ENCODE measurements around the gene ACOX1.

The ACOX1 gene

GRCh38 chr17:76018340-76018680 lies 39.3 kb upstream of the ACOX1 start:
- no peak for TF ChIP-seq TAF1 (IDR thresholded peaks at IDR 0.05; ENCODE audit: borderline replicate concordance, low read depth, low read length)
- TF ChIP-seq POLR2A (IDR thresholded peaks at IDR 0.05; ENCODE audit: low read depth, low read length), result no peak
- no peak for TF ChIP-seq POLR2AphosphoS5 (IDR thresholded peaks at IDR 0.05; ENCODE audit: low read depth, low read length)
- FAIRE-seq (no peak), DNase-seq (ENCODE audit: insufficient read length) (no peak)

GRCh38 chr17:76017481-76018339 lies 38.7 kb upstream of the ACOX1 start:
- no peak for DNase-seq (ENCODE audit: insufficient read length)
- no peak for FAIRE-seq
- no peak for TF ChIP-seq POLR2AphosphoS5 (IDR thresholded peaks at IDR 0.05; ENCODE audit: low read depth, low read length)
- TF ChIP-seq POLR2A (IDR thresholded peaks at IDR 0.05; ENCODE audit: low read depth, low read length), result no peak
- no peak for TF ChIP-seq TAF1 (IDR thresholded peaks at IDR 0.05; ENCODE audit: borderline replicate concordance, low read depth, low read length)

- DNase-seq (ENCODE audit: insufficient read length) (no peak), FAIRE-seq (no peak)
- TF ChIP-seq TAF1 (IDR thresholded peaks at IDR 0.05; ENCODE audit: borderline replicate concordance, low read depth, low read length), result no peak
- TF ChIP-seq POLR2A (IDR thresholded peaks at IDR 0.05; ENCODE audit: low read depth, low read length), result no peak
- no peak for TF ChIP-seq POLR2AphosphoS5 (IDR thresholded peaks at IDR 0.05; ENCODE audit: low read depth, low read length)
These were observed 35.9 kb upstream of the ACOX1 start for GRCh38 chr17:76014925-76015261.

GRCh38 chr17:76014100-76014924 lies 35.3 kb upstream of the ACOX1 start:
- DNase-seq (ENCODE audit: insufficient read length), result peak; percentile 96
- peak; percentile 92 for FAIRE-seq
- TF ChIP-seq POLR2A (IDR thresholded peaks at IDR 0.05; ENCODE audit: low read depth, low read length), result no peak
- no peak for TF ChIP-seq TAF1 (IDR thresholded peaks at IDR 0.05; ENCODE audit: borderline replicate concordance, low read depth, low read length)
- no peak for TF ChIP-seq POLR2AphosphoS5 (IDR thresholded peaks at IDR 0.05; ENCODE audit: low read depth, low read length)

GRCh38 chr17:76013377-76013932 lies 34.5 kb upstream of the ACOX1 start:
- DNase-seq (ENCODE audit: insufficient read length), result no peak
- TF ChIP-seq POLR2A (IDR thresholded peaks at IDR 0.05; ENCODE audit: low read depth, low read length) (no peak), TAF1 (IDR thresholded peaks at IDR 0.05; ENCODE audit: borderline replicate concordance, low read depth, low read length) (no peak)
- FAIRE-seq, result no peak

- DNase-seq (ENCODE audit: insufficient read length) (no peak), FAIRE-seq (no peak)
- TF ChIP-seq POLR2A (IDR thresholded peaks at IDR 0.05; ENCODE audit: low read depth, low read length) (no peak), TAF1 (IDR thresholded peaks at IDR 0.05; ENCODE audit: borderline replicate concordance, low read depth, low read length) (no peak), POLR2AphosphoS5 (IDR thresholded peaks at IDR 0.05; ENCODE audit: low read depth, low read length) (no peak)
These were observed 33.0 kb upstream of the ACOX1 start for GRCh38 chr17:76011951-76012350.

- FAIRE-seq (no peak), DNase-seq (ENCODE audit: insufficient read length) (no peak)
- no peak for TF ChIP-seq POLR2AphosphoS5 (IDR thresholded peaks at IDR 0.05; ENCODE audit: low read depth, low read length)
- TF ChIP-seq POLR2A (IDR thresholded peaks at IDR 0.05; ENCODE audit: low read depth, low read length), result no peak
- no peak for TF ChIP-seq TAF1 (IDR thresholded peaks at IDR 0.05; ENCODE audit: borderline replicate concordance, low read depth, low read length)
These were observed 31.1 kb upstream of the ACOX1 start for GRCh38 chr17:76009969-76010661.

GRCh38 chr17:76009447-76009846 lies 30.5 kb upstream of the ACOX1 start:
- TF ChIP-seq POLR2A (IDR thresholded peaks at IDR 0.05; ENCODE audit: low read depth, low read length) (no peak), TAF1 (IDR thresholded peaks at IDR 0.05; ENCODE audit: borderline replicate concordance, low read depth, low read length) (no peak), POLR2AphosphoS5 (IDR thresholded peaks at IDR 0.05; ENCODE audit: low read depth, low read length) (no peak)
- DNase-seq (ENCODE audit: insufficient read length) (no peak), FAIRE-seq (no peak)

- DNase-seq (ENCODE audit: insufficient read length) (no peak), FAIRE-seq (no peak)
- TF ChIP-seq TAF1 (IDR thresholded peaks at IDR 0.05; ENCODE audit: borderline replicate concordance, low read depth, low read length) (no peak), POLR2A (IDR thresholded peaks at IDR 0.05; ENCODE audit: low read depth, low read length) (no peak), POLR2AphosphoS5 (IDR thresholded peaks at IDR 0.05; ENCODE audit: low read depth, low read length) (no peak)
These were observed 29.9 kb upstream of the ACOX1 start for GRCh38 chr17:76008630-76009425.

- FAIRE-seq (no peak), DNase-seq (ENCODE audit: insufficient read length) (no peak)
- TF ChIP-seq POLR2A (IDR thresholded peaks at IDR 0.05; ENCODE audit: low read depth, low read length) (no peak), TAF1 (IDR thresholded peaks at IDR 0.05; ENCODE audit: borderline replicate concordance, low read depth, low read length) (no peak), POLR2AphosphoS5 (IDR thresholded peaks at IDR 0.05; ENCODE audit: low read depth, low read length) (no peak)
These were observed 29.2 kb upstream of the ACOX1 start for GRCh38 chr17:76008208-76008607.

GRCh38 chr17:76007850-76008165 lies 28.8 kb upstream of the ACOX1 start:
- DNase-seq (ENCODE audit: insufficient read length) (no peak), FAIRE-seq (no peak)
- TF ChIP-seq POLR2AphosphoS5 (IDR thresholded peaks at IDR 0.05; ENCODE audit: low read depth, low read length), result no peak
- TF ChIP-seq POLR2A (IDR thresholded peaks at IDR 0.05; ENCODE audit: low read depth, low read length), result no peak
- TF ChIP-seq TAF1 (IDR thresholded peaks at IDR 0.05; ENCODE audit: borderline replicate concordance, low read depth, low read length), result no peak
